C4-2B (cell line): ENCODE data around the gene PINK1.

Experiments
- CTCF ChIP-seq: fragments of 450-650 bp; conservative IDR thresholded peaks from 2 replicates; pipeline ENCODE4 v1.5.1; 2017; ENCODE audit warnings: mild to moderate bottlenecking
- ZFX ChIP-seq: fragments of 450-650 bp; IDR thresholded peaks from 2 replicates; pipeline ENCODE4 v1.6.1; 2017

GRCh38 chr1:20619999-20620398 is 13.3 kb upstream of the PINK1 start:
- TF ChIP-seq CTCF, result no peak
- no peak for TF ChIP-seq ZFX
